Sigmoid colon (tissue), 7 donors: ENCODE data around the gene SIGLEC1. TPM values are rescaled to one million over a fixed set of nuclear protein-coding genes. Genes with fewer than 3 reads are reported as not detected.

Experiments used
- DNase-seq: peaks from one replicate; pipeline ENCODE4 v3.0.0-alpha.2; 2019
- H3K27ac ChIP-seq, 4 donors: fragments of 200-600 bp; sonication (generic); one replicate each; pipeline ENCODE4 v1.5.1; 2016 to 2019; ENCODE audit warnings: mild to moderate bottlenecking in 1 of 4
- H3K27me3 ChIP-seq, 3 donors: fragments of 200-600 bp; sonication (generic); one replicate each; pipeline ENCODE4 v1.5.1; 2019; ENCODE audit warnings: mild to moderate bottlenecking in 1 of 3
- H3K36me3 ChIP-seq, 4 donors: fragments of 200-600 bp; sonication (generic); one replicate each; pipeline ENCODE4 v1.5.1; 2016 to 2019
- H3K4me1 ChIP-seq, 4 donors: fragments of 200-600 bp; sonication (generic); one replicate each; pipeline ENCODE4 v1.5.1; 2017 to 2019
- H3K4me3 ChIP-seq, 4 donors: fragments of 200-600 bp; sonication (generic); one replicate each; pipeline ENCODE4 v1.5.1; 2017 to 2019; ENCODE audit warnings: mild to moderate bottlenecking in 2 of 4, moderate library complexity in 1 of 4
- H3K9me3 ChIP-seq, 4 donors: fragments of 200-600 bp in 3 of 4; sonication (generic) in 3 of 4; one replicate each; pipeline versions ENCODE4 v1.5.1 to v1.6.1; 2013 to 2019
- CTCF ChIP-seq, 4 experiments: fragments of 450-650 bp in 3 of 4; fragments of 200-600 bp in 1 of 4; IDR thresholded peaks; one replicate each; pipeline ENCODE4 v1.5.1; 2016 to 2019; ENCODE audit warnings: antibody characterized with exemption in 4 of 4, mild to moderate bottlenecking in 3 of 4, moderate library complexity in 2 of 4
- EP300 ChIP-seq, 4 donors: sonication (generic); formaldehyde crosslinking; IDR thresholded peaks; one replicate each; pipeline ENCODE4 v1.6.1; 2017; ENCODE audit warnings: antibody characterized with exemption in 4 of 4
- POLR2A ChIP-seq, 2 donors: fragments of 450-650 bp; IDR thresholded peaks; one replicate each; pipeline ENCODE4 v1.6.1; 2016; ENCODE audit warnings: antibody characterized with exemption in 2 of 2, mild to moderate bottlenecking in 2 of 2, moderate library complexity in 2 of 2
- POLR2AphosphoS5 ChIP-seq, 4 donors: sonication (generic); formaldehyde crosslinking; IDR thresholded peaks; one replicate each; pipeline ENCODE4 v1.6.1; 2017; ENCODE audit warnings: antibody characterized with exemption in 4 of 4
- WGBS, 2 donors: extraction: QIAGEN DNeasy Blood & Tissue Kit; methylation state at CpG; one replicate each; pipeline ENCODE4 v1.1.7; 2013; 5-methylcytosine and 5-hydroxymethylcytosine counted together
- intact Hi-C: fragments of 100-400 bp; cut with DNase I; formaldehyde crosslinking; loops from one replicate; pipeline ENCODE4 v1.15.1; 2023
- polyA plus RNA-seq, 3 donors: library from polyadenylated mRNA; stranded (reverse); fragments of 200-250 nt; gene quantifications; one replicate each; pipeline ENCODE4 v1.2.3, GENCODE V29; 2013
- total RNA-seq, 4 donors: library from RNA; depleted of rRNA; stranded (reverse); fragments of >200 nt; gene quantifications; one replicate each; pipeline ENCODE4 v1.1.0, GENCODE V29; 2016
- donor health status: healthy with polysubstance abuse.
- donor health status: Bipolar disorder and iron deficiency.
- donor health status: healthy.

The SIGLEC1 gene
- total and polyA plus RNA-seq, 7 donors: 2.4 to 17.1 (median 9.9) TPM

DNA sequence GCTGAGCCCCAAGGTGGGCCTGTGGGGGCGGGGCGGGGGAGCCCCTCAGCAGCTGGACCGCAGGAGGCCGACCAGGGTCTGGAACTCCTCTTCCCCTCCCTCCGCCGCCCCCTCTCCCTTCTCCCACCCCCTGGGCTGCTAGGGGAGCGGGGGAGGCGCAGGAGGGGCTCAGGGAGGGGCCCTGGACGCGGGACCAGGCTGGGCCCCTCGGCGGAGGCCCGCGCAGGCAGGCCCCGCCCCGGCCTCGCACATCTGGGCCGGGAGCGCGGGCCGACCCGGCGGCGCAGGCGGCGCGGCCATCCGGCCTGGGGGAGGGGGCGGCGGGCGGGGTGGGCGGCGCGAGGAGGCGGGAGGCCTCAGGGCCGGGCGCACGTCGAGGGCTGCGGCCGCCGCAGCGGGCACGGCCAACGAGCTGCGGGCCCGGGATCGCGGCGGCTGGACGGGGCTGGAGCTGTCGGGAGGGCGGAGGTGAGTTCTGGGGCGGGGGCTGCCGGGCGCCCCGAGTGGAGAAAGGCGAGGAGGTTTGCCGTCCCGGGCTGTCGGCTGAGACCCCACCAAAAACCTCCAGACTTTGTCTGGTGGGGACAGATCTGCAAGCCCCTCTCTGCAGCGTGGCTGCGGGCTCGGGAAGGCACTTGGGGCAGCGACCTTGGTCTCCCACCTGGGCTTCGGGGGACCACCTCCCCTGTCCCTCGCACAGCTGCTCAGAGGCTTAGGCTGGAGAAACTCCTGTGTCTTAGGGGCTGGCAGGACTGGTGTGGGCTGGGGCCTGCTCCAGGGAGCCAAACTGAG is 20.1 kb upstream of the SIGLEC1 start, which contains the start of gene HSPA12B:
Gene HSPA12B (plus strand): TSS at position 359 of the 792 bp plus-strand sequence. CDS start 5,990 bp downstream, outside the sequence.
- H3K36me3 ChIP-seq: no peaks in the 10 kb centered on the region
- intact Hi-C loops: no loop called here

GRCh38 chr20:3731944-3732326 is 19.5 kb upstream of the SIGLEC1 start:
- Histone ChIP-seq H3K36me3 (no peaks in the 10 kb centered on the region), H3K27me3 (peaks cover 14 to 35% (median 16%) of the 10 kb centered on the region in 3 donors), H3K4me3 (peak overlapping the region in 2 of 4 donors; percentile 33 to 44), H3K27ac (peak overlapping the region in 2 of 4 donors; percentile 31 to 74), H3K9me3 (no peaks in the 10 kb centered on the region), H3K4me1 (peaks cover 0 to 10% (median 9%) of the 10 kb centered on the region in 4 donors)
- intact Hi-C loops: no loop called here
- TF ChIP-seq POLR2A (IDR thresholded peaks at IDR 0.05) (no peak), EP300 (IDR thresholded peaks at IDR 0.05) (no peak), CTCF (IDR thresholded peaks at IDR 0.05) (no peak), POLR2AphosphoS5 (IDR thresholded peaks at IDR 0.05) (no peak)
- peak; percentile 66 for DNase-seq
- 69 to 71% methylated on average over 16 of the region's 16 CpGs for WGBS, 2 donors

More for the DNA sequence above, 20.1 kb upstream of the SIGLEC1 start, which contains the start of gene HSPA12B:
- TF ChIP-seq POLR2AphosphoS5 (IDR thresholded peaks at IDR 0.05): no peak
- no peak for TF ChIP-seq POLR2A (IDR thresholded peaks at IDR 0.05)
- no peak for TF ChIP-seq CTCF (IDR thresholded peaks at IDR 0.05)
- no peak for TF ChIP-seq EP300 (IDR thresholded peaks at IDR 0.05)
- peak within 1 kb of the TSS; percentile 26 to 44 (median 38) for H3K4me3 ChIP-seq
- WGBS, 2 donors: 11% methylated on average over 66 to 67 of the region's 67 CpGs
- H3K9me3 ChIP-seq: no peaks in the 10 kb centered on the region
- no peak for DNase-seq
- H3K4me1 ChIP-seq: peaks cover 0 to 9% (median 6%) of the 10 kb centered on the region in 4 donors
- H3K27me3 ChIP-seq: peaks cover 14 to 35% (median 16%) of the 10 kb centered on the region in 3 donors
- peak within 1 kb of the TSS; percentile 31 to 74 (median 47) for H3K27ac ChIP-seq

DNA sequence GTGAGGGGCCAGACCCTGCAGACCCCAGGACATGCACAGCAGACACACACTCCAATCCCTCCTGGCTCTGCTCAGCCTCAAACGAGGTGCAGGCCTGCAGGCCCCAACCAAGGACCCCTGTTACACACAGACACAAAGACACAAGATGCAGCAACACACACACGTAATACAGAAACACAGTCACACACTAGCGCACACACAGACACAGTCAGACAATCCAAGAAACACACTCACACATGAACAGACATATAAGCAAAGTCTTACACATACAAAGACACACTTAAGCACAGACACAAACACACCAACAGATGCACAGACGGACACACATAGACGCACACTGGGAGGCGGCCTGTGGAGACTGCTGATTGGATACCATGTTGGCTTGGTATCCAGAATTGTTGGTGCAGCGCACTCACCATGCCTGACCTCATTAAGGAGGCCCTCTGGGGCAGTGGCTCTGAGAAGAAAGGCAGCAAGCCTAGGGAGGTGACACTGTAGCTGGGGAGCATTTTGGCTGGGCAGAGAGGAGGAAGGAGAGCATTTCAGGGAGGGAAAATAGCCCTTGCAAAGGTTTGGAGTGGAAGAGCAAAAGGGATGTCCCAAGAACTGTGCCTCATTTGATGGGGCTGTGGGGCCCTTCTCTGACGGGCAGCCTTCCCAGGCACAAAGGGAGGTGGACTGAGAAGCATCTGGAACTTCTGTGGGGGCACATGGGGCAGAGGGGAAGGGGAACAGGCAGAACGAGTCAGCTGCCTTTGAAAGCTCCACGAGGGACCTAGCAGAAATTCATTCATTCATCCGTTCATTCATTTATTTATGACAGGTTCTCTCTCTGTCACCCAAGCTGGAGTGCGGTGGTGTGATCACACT is 18.6 kb upstream of the SIGLEC1 start:
- DNase-seq: no peak
- no peak overlapping the region for H3K4me3 ChIP-seq
- no peak for TF ChIP-seq POLR2A (IDR thresholded peaks at IDR 0.05)
- no peak for TF ChIP-seq EP300 (IDR thresholded peaks at IDR 0.05)
- no peak for TF ChIP-seq POLR2AphosphoS5 (IDR thresholded peaks at IDR 0.05)
- no peak for TF ChIP-seq CTCF (IDR thresholded peaks at IDR 0.05)
- H3K36me3 ChIP-seq: no peaks in the 10 kb centered on the region
- intact Hi-C loops: no loop called here
- 81 to 90% methylated on average over 12 of the region's 12 CpGs for WGBS, 2 donors
- peaks cover 14 to 35% (median 16%) of the 10 kb centered on the region in 3 donors for H3K27me3 ChIP-seq
- peaks cover 0 to 11% (median 9%) of the 10 kb centered on the region in 4 donors for H3K4me1 ChIP-seq
- H3K27ac ChIP-seq: peak overlapping the region in 1 of 4 donors; percentile 20
- no peaks in the 10 kb centered on the region for H3K9me3 ChIP-seq

GRCh38 chr20:3729811-3730540 is 17.6 kb upstream of the SIGLEC1 start:
- peak; percentile 60 for DNase-seq
- no peak overlapping the region for H3K4me3 ChIP-seq
- peak overlapping the region in 1 of 4 donors; percentile 20 for H3K27ac ChIP-seq
- WGBS, 2 donors: 61 to 73% methylated on average over 8 of the region's 8 CpGs
- no peaks in the 10 kb centered on the region for H3K9me3 ChIP-seq
- H3K27me3 ChIP-seq: peaks cover 14 to 35% (median 16%) of the 10 kb centered on the region in 3 donors
- H3K4me1 ChIP-seq: peaks cover 0 to 11% (median 9%) of the 10 kb centered on the region in 4 donors
- intact Hi-C loops: no loop called here
- no peak for TF ChIP-seq POLR2AphosphoS5 (IDR thresholded peaks at IDR 0.05)
- no peak for TF ChIP-seq EP300 (IDR thresholded peaks at IDR 0.05)
- no peak for TF ChIP-seq POLR2A (IDR thresholded peaks at IDR 0.05)
- TF ChIP-seq CTCF (IDR thresholded peaks at IDR 0.05): no peak
- no peaks in the 10 kb centered on the region for H3K36me3 ChIP-seq
